Medulla oblongata (tissue), 1 donor: ENCODE measurements around the gene CMC4.

Experiments used
- DNase-seq: peaks from one replicate; pipeline ENCODE4 v3.0.0-alpha.2; 2015; ENCODE audit errors: extremely low spot score

Gene CMC4

DNA sequence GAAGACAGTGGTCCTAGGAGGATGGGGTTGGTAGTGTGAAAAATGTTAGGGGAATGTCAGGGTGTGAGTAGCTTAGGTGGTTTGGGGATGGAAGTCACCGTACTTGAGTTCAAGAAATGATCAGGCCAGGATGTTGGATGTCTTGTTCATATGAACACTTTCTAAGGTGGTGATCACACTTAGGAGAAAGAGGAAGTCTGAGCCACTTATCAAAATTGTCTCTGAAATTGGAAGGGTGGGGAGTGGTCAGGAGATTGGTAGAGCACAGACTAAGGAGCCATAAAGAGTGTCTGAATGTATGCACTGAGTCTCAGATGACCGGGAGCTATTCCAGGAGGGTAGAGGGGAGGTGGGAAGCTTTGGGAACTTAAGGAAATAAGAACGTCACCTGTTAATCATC lies 17.3 kb downstream of the CMC4 start:
- no peak for DNase-seq

DNA sequence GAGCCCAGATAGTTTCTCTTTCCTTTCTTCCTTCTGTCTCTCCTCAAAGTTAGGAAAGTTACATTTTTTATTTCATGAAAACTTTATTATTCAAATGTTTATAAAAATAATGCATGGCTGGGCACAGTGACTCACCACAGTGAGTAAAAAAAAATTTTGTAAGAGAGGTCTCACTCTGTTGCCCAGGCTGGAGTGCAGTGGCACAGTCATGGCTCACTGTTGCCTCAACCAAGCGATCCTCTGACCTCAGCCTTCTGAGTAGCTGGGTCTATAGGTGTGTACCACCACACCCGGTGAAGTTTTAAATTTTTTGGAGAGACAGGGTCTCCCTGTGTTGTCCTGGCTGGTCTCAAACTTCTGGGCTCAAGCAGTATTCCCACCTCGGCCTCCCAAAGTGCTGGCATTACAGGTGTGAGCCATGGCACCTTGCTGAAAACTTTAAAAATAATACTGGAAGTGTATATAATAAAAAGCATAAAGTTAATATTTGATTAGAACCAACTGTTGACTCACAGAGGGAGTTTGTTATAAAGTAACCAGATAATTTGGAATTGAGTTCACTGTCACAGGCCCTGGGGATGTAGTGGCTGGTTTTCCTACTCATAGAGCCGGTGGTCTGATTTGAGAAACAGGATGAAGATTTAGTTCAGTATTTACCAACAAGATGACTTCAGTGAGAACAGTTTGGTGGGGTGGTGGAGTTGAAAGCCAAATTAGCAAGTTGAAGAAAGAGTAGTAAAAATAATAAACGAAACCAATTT lies 18.0 kb downstream of the CMC4 start:
- DNase-seq = no peak

DNA sequence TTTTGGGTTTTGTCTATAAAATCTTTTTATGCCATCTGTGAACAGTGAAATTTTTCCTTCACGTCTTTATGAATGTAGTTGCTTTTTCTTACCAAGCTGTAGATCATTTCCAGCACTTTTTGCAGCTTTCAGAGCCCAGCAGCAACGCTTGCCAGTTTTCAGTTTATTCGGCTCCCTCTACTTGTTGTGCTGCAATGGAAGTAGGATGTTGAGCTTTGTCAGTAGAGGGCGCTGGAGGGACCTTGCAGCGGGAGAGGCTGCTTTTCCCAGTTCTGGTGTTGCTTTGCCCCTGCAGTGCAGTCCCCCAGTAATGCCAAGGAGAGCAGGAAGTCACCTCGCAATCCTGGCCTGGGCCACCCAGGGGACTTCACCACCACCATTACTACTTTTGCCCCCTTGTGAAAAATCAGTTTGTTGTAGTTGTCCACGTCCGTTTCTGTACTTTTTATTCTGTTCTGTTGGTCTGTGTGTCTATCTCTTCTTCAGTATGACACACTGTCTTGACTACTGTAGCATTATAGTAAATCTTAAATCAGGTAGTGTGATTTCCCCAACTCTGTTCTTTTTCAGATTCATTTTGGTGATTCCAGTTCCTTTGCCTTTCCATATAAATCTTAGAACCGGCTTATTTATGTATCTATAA lies 21.8 kb downstream of the CMC4 start:
- DNase-seq = peak; percentile 66

DNA sequence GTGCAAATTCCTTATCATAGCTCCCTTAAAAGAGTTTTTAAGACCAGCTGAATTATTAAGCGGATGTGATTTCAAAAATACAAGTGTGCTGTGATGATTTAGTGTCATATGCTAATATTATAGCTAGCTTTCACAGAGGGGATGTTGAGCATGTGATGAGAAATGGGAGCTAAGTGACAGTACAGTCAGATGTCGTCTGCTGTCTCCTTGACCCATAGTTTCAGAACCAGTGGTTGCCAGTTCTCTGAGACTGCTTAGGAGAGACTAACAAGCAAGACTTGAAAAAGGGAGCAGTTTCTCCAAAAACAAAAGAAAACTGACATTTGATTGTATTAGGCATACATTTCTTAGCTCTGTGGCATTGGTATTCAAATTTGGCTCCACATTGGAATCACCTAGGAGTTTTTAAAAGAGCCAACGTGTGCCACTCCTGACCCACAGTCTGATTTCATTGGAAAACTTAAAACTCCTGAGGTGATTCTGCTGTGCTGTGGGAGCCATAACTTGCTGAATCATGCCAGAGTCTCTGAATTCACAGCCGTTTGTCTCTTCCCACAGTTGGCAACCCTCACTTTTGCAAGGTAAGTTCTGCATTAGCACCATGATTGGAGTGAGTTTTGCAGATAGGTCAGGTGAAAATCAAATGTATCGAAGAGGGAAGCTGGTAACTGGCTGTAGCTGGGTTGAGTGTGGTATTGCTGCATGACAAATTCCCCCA lies 24.0 kb downstream of the CMC4 start:
- no peak for DNase-seq

DNA sequence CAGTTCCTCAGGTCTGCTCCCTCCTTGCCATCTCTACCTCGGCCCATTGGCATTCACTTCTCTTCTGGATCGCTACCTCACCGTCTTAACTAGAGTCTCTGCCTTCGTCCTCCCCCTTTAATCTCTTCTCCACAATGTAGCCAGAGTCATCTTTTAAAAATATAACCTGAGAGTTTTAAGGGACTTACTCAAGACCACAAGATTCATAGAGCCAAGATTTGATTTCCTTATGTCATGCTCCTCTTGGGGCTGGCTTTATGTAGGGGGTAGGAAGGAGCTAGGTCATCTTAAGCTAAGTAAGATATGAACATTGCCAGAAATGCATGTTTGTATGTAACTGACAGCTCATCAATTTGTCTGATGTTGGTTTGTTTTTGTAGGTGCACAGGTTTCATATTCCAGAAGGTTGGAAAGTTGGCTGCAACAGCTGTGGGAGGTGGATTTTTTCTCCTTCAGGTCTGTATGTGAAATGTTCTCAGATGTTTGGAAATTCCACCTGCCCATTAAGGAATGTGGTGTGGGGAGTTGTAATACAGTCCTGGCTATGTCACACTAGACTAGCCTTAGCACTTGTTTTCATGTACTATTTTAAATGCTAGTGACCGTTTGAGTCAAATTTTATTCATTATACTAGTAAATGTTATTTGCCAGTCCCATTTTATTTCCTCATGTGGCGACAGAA lies 24.7 kb downstream of the CMC4 start:
- DNase-seq = no peak

DNA sequence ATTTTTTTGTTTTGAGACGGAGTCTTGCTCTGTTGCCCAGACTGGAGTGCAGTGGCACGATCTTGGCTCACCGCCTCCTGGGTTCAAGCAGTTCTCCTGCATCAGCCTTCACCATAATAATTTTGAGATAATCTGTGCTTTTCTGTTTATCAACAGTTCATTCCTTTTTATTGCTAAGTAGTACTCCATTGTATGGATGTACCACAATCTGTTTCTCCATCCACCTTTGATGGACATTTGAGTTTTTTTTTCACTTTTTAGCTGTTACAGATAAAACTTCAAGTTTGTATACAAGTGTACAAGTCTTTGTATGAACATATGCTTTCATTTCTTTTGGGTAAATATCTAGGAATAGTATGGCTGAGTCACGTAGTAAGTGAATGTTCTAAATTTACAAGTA lies 35.2 kb downstream of the CMC4 start:
- DNase-seq = no peak

DNA sequence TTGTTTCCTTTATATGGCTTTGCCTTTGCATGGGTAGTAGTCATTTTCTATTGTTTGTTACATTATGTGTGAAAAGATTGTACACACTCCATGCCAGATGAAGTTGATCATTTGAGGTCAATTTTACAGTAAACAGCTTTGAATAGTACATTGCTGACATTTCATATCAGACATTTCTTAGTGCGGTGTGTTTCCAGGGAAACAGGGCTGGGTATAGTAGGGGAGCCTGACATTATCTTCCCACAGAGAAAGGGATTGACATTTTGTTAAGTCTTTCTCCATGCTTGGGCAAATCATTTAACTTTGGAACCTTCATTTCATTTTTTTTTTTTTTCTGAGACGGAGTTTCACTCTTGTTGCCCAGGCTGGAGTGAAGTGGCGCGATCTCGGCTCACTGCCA lies 39.3 kb downstream of the CMC4 start:
- no peak for DNase-seq

DNA sequence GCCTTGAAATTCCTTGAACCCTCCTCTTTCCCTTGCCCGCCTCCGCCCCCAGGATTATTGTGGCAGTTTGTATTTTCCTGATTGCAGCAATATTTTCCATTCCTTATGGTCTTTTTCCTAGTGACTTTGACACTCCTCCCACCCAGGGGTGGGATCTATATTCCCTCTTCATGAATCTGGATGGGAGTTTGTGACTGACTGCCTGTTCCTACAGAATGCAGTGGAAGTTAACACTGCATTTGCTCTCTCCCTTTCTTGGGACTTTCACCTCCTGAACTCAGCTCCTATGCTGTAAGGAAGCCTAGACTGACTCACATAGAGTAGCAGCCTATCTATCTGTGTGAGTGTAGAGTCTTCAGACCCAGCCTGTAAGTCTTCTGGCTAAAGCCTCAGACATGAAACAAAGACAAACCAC lies 42.1 kb downstream of the CMC4 start:
- no peak for DNase-seq

DNA sequence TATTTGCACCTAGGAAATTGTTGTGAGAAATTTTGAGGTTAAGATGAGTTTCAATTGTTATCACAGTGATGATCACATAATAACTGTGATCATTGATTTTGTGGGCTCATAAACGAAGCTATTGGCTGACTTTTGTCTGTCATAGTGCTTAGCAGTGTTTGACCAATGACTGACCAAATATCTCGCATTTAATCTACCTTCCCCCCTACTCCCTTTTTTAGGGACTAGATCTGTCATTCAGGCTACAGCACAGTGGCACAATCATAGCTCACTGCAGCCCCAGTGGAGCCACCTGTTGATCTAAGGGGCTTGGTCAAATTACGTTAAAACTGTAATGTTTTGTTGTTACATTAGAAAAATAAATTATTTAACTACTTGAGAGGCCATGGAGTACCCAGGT lies 42.8 kb downstream of the CMC4 start:
- DNase-seq = no peak

DNA sequence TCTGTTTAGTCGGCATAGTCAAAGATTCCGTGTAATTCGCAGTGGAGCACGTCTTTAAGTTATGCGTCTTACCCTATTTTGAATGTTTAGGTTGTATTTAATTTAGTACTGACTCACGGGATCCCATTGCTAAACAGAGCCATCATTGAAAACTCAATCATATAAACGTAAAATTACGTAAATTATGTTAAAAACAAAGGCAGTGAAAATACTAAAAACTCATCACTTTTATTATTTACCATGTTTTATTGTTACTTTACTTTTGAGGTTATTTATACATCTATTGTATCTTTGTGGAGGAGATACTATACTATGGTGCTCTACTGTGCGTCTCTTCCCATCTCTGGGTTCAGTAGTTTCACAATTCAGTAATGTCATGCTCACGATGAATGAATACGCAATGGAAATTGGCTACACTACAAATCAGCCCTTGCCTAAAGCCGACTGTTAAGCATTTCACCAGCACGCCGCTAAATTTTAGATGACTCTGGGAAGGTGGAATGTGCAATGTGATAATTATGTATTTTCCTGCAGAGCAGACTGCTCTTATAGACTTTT lies 43.3 kb downstream of the CMC4 start:
- peak; percentile 43 for DNase-seq

DNA sequence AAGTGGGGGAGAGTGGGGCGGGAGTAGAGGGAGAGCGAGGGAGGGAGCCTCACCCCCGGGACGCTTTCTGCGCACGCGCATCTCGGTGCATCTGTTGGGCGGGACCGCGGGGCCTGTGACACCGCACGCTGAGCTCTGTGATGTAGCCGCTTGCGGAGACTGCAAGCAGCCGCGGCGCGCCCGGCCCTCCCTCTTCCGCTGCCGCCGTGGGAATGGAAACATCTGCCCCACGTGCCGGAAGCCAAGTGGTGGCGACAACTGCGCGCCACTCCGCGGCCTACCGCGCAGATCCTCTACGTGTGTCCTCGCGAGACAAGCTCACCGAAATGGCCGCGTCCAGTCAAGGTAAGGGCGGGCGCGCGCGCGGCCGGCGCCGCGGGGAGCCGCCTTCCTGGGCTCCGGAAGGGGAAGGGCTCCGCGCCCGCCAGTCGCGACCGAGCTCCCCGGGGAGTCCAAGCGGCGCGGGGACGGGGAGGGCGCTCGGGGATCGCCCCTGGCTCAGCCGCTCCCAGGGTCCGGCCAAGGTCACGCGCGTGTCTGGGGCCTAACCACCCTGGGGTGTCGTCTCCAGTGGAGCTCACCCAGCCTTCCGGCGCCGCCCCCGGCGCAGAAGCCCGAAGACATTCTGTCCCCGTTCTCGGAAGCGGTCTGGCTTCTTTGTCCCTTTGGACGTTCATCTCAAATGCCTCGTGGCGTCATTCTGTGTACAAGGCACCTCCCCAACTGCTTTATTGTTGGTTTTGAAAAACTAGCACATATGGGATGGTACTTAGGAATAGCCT lies 44.0 kb downstream of the CMC4 start, which contains the start of gene FUNDC2:
FUNDC2 (plus strand) TSS at position 118 of the 782 bp plus-strand sequence; CDS start at position 213, 95 bp downstream.
- DNase-seq = peak; percentile 93

DNA sequence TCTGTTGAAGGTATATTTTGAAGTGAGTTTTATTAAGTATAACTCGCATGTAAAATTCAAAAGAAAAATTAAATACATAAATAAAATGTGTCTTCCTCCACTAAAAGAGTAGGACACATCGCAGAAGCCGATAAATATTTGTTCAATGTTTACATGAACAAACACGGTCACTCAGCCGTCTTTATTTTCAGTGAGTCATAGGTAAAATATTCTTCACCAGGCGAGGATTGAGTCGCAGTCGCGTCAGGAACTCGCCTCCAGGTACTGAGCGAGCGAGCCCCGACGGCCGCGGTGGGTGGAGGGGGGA lies 44.6 kb downstream of the CMC4 start:
- no peak for DNase-seq

DNA sequence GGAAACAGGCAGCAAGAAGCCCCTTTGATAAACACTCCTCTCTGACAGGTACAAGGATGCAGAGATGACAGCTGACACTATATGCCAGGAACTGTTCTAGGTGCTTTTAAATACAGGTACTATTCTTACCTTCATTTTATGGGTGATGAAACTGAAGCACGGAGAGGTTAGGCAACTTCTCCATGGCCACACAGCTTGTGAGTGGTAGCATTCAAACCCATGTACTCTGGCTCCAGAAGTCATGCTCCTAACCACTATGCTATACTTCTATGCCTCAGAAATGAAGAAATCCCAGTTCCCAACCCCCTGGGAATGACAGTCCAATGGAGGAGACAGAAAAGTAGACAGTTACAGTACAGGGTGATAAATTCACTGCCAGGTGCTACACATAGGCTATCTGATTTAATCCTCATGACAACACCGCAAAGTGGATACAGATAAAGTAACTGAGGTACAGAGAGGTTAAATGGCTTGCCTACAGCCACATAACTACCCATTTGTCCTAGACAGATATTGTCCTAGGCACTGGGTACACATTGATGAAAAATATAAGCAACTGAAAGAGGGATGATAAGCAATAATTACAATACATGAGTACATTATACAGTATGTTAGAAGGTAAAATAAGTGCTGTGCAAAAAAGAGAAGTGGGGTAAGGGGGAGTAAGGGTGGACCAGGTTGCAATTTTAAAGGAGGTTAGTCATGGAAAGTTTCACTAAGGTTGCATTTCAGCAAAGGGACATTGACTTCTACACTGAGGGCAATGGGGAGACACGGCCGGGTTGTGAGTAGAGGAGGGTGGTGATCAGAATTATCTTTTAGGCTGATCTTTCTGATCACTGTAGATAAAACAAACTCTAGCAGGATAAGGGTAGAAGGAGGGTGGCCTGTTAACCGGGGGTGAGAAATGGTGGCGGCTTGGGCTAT lies 46.8 kb downstream of the CMC4 start:
- DNase-seq = no peak

DNA sequence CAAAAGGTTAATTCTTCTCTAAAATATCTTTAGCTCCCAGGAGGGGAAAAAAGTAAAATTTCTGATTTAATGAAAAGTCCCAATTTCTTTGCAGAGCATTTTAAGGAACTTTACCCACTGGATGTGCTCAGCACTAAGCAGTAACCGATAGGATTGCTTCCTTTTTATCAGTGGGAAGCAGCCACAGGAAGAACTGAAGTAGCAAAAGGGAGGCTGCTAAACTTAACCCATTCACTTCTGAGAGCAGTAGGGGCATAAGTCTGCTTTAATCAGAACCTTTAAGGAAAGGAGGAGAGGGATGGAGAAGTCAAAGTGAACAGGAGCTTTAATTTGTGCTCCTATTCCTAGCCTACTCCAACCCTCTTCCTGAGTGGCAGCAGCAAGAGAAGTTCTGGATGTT lies 48.4 kb downstream of the CMC4 start, which contains the start of gene F8:
F8 (minus strand) TSS at position 139 of the 400 bp plus-strand sequence. CDS start 171 bp downstream, outside the sequence.
- DNase-seq = no peak

DNA sequence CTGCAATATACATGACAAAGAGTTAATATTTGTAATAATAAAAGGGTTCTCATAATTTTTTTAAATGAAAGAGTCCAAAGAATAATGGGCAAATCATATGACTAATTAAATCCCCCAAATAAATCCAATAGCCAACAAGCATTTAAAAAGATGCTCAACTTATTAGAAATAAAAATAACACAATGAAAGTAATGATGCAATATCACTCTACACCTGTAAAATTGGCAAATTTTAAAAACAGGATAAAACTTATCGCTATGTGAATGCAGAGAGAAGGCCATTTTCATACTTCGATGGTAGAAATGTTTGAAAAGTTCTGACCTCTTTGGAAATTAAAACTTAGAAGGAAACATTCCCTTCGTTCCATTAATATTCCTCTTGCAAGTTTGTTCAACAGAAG lies 50.3 kb downstream of the CMC4 start:
- DNase-seq = no peak
